Measurements from ENCODE around the gene KLHL8.
A peak's percentile ranks its signal among the peaks of the same experiment; 100 is the strongest.

Gene KLHL8

GRCh38 chr4:87266986-87267385, 46.6 kb upstream of the KLHL8 start:
- TF ChIP-seq TSHZ2 (CRISPR knock-in tag; IDR thresholded peaks at IDR 0.05) (no peak), ISL1 (CRISPR knock-in tag; IDR thresholded peaks at IDR 0.05) (peak; percentile 96), TOX (CRISPR knock-in tag; IDR thresholded peaks at IDR 0.05; ENCODE audit: borderline replicate concordance) (no peak)
- ATAC-seq = no peak

- TF ChIP-seq CSRNP3 (CRISPR knock-in tag; IDR thresholded peaks at IDR 0.05) (no peak), ZNF70 (CRISPR knock-in tag; IDR thresholded peaks at IDR 0.05) (no peak), RARB (CRISPR knock-in tag; IDR thresholded peaks at IDR 0.05) (no peak), ESRRG (CRISPR knock-in tag; IDR thresholded peaks at IDR 0.05) (no peak), BACH2 (CRISPR knock-in tag; IDR thresholded peaks at IDR 0.05; ENCODE audit: borderline replicate concordance) (no peak)
- no peak for ATAC-seq
Observed at GRCh38 chr4:87262886-87263285, 42.5 kb upstream of the KLHL8 start.

- TF ChIP-seq CSRNP3 (CRISPR knock-in tag; IDR thresholded peaks at IDR 0.05) = no peak
- no peak for TF ChIP-seq TCF4 (CRISPR knock-in tag; IDR thresholded peaks at IDR 0.05; ENCODE audit: borderline replicate concordance)
- TF ChIP-seq SNAI2 (CRISPR knock-in tag; IDR thresholded peaks at IDR 0.05) = no peak
- no peak for TF ChIP-seq ISL1 (CRISPR knock-in tag; IDR thresholded peaks at IDR 0.05)
- TF ChIP-seq GLIS3 (CRISPR knock-in tag; IDR thresholded peaks at IDR 0.05) = no peak
- TF ChIP-seq ZC3H10 (CRISPR knock-in tag; IDR thresholded peaks at IDR 0.05) = no peak
- no peak for TF ChIP-seq TOX (CRISPR knock-in tag; IDR thresholded peaks at IDR 0.05; ENCODE audit: borderline replicate concordance)
- no peak for TF ChIP-seq ZFP30 (CRISPR knock-in tag; IDR thresholded peaks at IDR 0.05)
- TF ChIP-seq CSDC2 (CRISPR knock-in tag; IDR thresholded peaks at IDR 0.05) = no peak
- TF ChIP-seq PATZ1 (CRISPR knock-in tag; IDR thresholded peaks at IDR 0.05; ENCODE audit: borderline replicate concordance) = no peak
- TF ChIP-seq RARB (CRISPR knock-in tag; IDR thresholded peaks at IDR 0.05) = no peak
- TF ChIP-seq ZNF8 (CRISPR knock-in tag; IDR thresholded peaks at IDR 0.05) = no peak
- TF ChIP-seq ZNF70 (CRISPR knock-in tag; IDR thresholded peaks at IDR 0.05) = no peak
- no peak for TF ChIP-seq TSHZ2 (CRISPR knock-in tag; IDR thresholded peaks at IDR 0.05)
- no peak for ATAC-seq
Observed at GRCh38 chr4:87260477-87260876, 40.1 kb upstream of the KLHL8 start.

- no peak for ATAC-seq
- TF ChIP-seq TSHZ2 (CRISPR knock-in tag; IDR thresholded peaks at IDR 0.05) (no peak), OSR1 (CRISPR knock-in tag; IDR thresholded peaks at IDR 0.05) (no peak), CSRNP3 (CRISPR knock-in tag; IDR thresholded peaks at IDR 0.05) (no peak), ZFP3 (CRISPR knock-in tag; IDR thresholded peaks at IDR 0.05) (no peak), ZFP30 (CRISPR knock-in tag; IDR thresholded peaks at IDR 0.05) (no peak), POU6F1 (CRISPR knock-in tag; IDR thresholded peaks at IDR 0.05; ENCODE audit: borderline replicate concordance, low read depth) (no peak)
Observed at GRCh38 chr4:87258677-87259076, 38.3 kb upstream of the KLHL8 start.
